ENCODE measurements around the gene MID1.

Gene MID1

DNA sequence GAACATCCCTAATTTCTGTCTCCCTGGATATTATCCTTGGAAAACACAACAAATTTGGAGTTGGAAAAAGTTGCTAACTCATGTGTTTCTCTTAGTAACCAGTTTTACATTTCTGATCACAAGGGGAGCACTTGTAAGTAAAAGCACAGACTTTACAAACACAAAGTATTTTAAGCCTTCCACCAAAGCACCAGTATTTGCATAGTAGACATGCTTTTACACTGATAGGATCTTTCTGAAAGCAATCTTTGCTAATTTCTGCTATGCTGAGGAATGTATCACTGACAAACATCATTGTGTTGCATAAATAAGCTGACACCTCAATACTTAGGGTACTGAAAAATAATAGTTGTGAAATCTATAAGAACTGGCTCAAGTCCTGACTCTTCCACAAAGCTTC lies 100.6 kb downstream of the MID1 start:
- no peak for DNase-seq

DNA sequence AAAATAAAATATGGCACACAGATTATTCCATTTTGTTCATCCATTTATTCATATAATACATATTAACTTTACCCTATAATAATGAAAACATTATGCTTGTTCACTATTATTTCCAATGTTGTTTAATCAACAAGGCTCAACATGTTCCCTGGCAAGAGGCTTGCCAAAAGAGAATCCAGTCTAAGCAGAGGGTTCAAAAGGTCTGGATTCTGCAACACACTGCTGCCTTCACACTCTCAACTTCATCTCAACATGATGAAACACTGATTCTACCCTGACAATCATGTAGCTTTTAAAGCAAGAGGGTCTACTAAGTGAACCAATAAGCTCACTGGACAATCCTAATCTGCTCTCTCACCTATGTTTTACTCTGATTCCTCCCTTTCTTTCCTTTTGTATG lies 101.1 kb downstream of the MID1 start:
- no peak for DNase-seq

DNA sequence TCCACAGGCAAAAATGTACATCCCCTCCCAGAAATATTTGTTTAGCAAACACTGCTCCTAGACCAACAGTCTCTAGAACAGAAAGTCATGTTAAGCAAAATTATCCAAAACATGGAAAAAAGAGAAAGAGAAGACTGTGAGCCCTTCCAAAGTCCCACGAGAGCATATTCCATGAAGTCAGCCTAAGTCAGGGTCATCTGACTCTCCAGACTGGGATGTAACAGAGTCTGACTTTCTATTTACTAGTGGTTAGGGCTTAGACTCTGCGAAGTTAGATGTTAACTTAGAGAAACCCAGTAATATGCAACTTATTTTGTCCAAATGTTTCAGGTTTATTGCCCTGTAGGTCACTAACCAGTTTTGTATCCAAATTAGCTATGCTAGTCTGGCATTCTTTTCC lies 102.3 kb downstream of the MID1 start:
- no peak for DNase-seq

DNA sequence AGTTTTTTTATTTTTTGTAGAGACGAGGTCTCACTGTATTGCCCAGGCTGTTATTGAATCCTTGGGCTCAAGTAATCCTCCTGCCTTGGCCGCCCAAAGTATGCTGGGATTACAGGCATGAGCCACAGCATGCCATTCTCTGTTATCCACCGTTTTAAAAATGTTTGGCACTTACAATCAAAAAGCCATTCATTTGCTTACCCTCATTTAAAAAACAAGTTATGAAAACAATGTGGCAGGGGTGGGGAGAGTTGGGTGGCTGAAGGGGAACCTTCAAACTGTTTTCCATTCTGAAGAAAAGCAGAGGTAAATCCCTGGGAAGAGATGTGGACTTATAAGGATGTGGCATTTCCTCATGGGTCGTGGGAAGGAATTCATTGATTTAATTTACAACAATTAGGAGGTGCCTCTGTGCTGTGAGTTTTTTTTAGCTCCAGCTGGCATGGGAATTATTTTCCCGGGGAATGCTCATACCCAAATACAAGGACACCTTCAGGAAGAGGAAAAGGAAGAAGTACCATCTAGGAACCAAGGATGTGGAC lies 103.5 kb downstream of the MID1 start:
- no peak for DNase-seq

DNA sequence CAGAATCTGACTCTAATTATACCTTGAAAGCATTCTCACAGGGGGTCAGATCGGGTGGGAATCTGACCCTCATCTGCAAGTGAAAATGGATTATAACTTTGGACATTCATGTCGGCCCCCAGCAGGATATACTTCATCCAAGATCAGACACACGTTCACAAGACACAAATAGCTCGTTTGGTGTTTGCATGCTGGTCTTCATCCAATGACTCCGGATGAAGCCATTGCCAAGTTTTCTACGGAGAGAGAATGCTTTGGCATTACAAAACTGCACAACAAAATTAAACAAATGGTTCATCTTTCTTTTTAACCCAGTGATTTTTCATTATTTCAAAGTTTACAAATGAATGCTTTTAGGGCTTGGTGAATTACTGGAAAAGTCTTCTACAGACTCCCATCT lies 105.5 kb downstream of the MID1 start:
- DNase-seq = no peak

DNA sequence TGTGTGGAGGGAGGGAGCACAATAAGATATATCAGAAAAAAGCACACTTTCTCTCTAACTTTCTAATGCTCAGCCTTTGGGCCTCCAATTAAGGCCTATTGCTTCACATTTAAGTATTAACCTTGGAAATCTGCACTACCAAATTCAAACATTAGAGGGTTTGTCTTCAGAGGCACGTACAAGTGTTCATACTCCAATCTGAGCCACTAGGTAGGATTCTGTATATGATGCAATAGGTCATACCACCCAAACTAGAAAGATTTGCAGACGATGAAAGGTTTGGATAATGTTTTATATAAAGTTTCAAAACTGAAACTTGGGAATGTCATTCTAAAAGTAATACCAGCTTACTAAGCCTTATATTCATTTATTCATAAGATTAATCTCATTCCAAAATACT lies 106.4 kb downstream of the MID1 start:
- DNase-seq = no peak

DNA sequence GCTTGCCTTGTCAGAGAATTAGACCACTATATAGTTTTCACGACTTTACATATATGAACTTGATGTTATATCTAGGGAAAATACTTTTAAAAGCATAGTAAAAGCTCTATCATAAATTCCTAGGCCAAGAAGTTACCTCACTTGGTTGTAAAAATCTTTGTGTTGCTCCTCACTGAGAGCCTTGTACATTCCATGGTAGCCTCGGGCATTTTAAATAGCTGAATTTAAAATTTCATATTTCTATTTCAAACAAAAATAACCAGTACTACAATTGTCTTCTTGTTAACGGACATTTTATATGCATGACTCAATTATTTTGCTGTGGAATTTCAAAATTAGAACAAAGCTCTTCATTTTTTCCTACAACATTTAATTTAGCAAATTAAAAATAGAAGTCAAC lies 107.6 kb downstream of the MID1 start:
- no peak for DNase-seq

DNA sequence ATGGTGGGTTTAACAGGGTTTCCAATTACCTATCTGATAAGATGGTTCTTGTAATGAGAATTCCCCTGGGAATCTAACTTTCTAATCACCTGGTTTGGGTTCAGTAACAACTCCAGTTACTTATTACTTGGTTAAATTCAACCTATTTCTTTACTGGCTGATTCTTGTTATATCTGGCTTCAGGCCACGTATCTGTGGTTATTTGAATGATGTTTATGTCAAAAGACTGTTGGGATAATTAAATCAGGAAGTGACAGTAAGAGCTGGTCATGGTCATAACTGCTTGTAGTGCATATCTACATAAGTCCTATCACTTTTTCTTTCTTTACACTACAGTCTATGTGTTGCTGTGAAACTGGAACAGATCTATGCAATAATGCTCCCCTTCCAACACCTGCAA lies 108.1 kb downstream of the MID1 start:
- no peak for DNase-seq

DNA sequence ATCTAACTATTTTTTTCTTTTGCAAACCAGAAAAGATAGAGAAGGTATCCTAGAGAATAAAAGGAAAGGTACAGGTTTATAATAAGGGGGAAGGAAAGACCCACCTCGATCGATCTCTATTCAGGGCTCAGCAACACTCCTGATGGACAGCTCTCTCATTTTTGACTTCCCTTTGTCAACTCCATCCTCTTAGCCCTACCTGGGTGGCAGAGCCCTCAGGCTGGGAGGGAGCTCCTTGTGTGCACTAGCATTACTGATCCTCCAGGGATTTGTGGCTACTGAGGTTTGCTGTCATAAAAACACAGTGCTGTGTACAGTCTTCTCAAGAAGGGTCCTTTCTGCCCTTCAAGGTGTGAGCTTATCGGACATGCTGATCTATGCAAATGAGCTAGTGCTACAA lies 111.0 kb downstream of the MID1 start:
- DNase-seq = no peak

DNA sequence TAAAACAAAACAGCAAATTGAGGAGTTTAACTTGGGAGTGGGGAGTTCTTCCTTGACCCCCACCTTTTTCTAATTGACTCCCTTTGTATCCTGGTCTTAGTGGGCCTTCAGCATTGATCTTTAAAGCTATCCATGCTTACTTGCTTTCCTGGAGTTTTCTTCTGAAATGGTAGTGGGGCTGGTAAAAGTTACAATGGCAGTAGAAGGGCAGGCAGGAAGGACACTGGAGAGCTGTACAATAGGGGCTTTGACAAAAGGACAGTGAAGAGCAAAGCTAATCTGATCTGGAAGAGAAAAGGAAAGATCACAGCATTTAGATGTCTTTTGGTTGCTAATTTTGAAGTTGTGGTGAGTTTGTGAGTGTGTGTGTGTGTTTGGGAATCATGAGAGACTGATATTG lies 111.5 kb downstream of the MID1 start:
- no peak for DNase-seq

DNA sequence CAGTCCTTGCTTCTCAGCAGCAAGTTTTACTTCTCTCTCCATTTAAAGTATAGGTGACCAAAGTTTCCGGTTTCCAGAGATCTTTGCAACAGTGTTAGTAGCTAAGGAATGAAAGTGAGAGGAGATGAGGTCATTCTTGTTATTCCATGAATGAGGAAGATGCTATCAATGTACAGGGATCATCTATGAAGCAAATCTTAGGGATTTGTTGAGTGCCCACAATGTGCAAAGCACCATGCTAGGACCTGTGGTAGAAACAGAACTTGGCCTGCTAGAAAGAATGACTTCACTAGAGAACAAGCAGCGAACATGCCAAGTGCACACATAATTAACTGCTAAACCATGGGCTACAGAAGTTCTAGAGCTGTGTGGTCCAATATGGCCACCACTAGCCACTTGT lies 112.5 kb downstream of the MID1 start:
- DNase-seq = no peak

DNA sequence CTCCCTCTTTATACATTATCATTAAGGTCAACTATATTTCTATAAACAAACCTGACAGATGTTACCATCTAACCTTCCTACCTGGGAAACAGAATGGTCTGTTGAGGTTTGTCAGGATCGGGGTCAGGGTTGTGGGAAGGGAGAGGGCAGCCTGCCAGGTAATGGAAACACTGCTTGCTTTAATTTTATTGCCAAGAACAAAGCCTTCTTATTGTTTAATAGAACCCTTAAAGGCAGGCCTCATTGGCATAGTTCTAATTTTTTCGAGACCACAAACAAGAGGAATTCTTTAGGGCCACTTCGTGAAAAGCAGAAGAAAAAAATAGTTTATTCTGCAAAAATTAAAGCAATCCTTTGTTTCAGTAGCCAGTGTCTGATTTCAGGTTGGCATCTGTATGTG lies 113.2 kb downstream of the MID1 start:
- DNase-seq = no peak

DNA sequence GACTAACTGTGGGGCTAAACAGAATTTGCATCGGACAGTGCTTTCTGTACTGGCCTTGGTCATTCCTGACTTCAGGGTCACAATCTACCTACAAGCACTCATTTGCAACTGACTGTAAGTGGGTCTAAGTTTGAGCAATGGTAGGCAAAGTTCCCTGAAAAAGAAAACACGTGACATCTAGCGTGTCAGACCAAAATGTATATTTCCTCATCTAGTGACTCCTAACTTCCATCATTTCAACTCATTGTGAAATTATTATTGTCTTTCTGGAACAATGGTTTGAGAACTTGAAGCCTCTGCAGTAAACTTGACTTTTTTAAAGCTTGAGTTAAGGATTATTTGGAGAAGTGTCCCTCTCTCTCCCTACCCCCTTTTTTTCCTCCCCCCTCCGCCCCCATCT lies 113.6 kb downstream of the MID1 start:
- no peak for DNase-seq

DNA sequence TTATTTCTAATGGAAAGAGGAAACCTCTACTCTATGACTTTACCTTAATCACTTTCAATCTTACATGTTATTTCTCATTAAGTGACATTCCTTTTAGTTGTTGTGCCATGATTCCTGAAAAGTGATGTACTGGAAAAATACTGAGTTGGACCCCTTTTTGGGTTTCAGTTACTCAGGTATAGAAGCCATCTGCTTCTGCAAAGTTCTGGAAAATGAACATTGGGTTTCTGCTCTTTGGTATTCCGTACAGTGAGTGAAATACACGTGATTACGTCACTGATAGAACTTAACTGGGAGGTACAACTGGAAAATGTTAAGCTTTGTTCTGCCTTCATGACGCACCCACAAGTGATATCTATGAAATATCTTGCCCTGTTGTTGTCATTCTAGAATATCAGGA lies 114.7 kb downstream of the MID1 start:
- DNase-seq = no peak

DNA sequence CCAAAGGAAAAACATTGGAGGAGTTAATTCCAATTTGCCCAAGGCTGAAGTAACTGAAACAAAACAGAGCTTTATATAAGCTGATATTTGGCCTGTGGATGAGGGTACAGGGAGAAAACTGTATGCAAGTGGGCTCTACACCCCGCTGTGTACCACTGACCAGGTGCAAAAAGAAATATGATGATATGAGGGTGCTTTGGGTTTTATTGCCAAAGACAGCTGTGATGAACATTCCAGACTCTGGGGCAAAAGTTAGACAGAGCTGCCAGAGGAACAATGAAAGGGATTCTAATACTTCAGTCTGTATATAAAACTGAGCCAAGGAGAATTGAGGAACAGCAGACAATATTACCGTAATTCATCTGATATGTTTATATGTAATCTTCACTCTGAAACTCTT lies 117.4 kb downstream of the MID1 start:
- no peak for DNase-seq

DNA sequence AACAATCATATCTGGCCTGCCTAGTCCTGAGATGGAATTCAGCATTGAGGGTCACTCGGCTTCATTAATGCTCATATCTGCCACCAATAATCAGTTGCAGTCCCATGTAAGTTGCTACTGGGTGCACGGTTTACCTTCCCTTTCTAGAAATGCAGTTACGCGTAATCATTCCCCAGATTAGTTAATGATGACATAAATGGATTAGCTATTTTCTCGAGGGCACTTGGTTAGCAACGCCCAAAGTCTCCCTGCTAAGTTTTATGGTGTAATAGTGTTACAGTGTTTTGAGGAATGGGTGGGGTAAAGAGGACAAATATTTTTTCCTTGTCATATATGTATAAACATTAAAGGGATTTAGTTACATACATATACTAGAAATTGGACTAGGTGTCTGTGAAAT lies 118.8 kb downstream of the MID1 start:
- DNase-seq = no peak

DNA sequence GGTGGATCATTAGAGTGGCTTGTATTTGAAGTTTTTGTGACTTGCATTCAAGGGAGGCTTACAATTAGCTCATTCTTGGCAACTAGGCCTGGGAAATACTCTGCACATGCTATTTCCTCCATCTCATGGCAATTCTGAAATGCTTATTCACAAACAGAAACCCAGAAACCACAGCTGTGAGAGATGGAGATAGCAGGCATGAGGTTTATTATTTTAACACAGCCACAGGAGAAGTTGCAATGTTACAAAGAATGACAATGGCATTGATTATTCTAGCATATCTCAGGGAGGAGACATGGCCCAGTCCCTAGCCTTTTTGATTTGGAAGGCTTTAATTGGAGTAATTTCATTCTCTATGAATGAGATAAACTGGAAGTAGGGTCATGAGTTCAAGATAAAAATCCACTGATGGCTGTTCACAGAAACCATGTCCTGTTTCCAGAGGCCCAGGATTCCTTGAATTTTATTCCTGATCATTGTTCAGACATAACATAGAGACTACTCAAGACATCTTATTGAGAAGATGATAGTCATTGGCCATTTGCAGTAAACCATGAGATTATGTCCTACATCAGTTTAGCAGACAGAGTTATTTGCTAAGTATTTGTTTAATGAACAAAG lies 123.9 kb downstream of the MID1 start:
- no peak for DNase-seq

DNA sequence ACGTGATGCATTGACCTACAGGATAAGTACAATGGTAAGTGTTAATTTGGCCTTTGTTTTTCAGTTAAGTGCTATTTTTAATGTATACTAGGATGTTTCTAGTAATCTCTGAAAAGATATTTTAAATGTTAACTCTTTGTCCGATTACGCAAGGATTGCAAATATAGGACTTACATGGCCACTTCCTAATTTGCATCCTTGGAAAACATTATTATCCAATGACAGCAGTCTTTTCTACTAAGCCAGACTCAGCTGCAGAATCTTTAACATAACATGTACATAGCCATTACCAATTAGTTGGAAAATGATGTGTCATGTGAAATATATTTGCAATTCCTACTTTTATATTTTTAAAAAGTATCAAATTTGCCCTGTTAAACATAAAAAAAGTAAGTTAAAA lies 124.7 kb downstream of the MID1 start:
- no peak for DNase-seq

DNA sequence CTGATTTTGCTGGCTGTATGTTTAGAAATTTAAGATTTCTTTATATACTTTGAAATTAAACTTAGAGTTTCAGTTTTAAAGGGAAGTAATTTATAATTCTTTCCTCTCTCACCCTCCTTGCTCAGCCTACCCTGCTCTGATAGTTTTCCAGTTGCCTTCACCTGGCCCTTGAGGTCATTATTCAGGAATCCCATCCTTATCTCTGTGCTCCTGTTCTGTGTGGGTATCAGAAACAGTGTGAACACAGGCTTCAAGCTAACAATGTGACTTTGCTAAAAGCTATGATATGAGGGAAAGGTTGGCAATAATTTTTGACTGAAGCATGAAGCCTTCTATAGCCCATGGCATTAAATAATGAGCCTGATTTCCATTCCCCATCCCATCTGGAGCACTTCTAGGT lies 128.1 kb downstream of the MID1 start:
- DNase-seq = no peak

DNA sequence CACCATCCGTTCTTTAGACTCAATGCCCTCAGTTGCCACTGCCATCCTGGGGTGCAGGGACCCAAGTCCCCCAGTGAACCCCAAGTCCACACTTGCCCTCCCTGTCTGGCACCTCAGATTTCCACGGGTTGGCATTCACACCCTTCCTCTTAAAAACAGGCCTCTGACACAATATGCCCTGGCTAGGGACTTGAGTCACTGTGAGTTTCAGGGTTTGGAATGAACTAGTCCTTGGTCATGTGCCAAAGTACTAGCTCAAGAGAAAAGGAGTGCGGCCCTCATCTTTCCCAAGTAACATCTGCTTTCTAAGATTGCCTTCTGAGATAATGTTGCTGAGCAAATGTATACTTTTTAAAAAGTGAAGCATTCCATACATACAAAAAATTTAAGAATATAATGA lies 134.0 kb downstream of the MID1 start:
- no peak for DNase-seq

DNA sequence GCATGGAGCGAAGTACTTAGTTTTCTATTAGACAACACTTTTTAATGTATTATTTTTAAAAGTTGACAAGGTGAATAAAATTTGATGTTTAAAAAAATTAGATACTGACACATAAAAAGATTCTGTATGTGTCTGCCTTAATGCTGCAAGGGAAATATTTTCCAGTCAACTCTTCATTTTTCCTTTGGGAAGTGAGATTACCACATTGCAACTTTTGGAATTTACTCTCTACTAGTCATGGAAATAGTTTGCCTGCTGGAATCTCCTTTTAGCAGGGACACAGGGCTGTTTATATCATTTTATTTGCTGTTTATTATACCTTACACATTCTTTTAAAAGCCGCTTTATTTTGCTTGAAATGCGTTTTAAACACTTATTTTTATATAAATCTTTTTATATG lies 135.1 kb downstream of the MID1 start:
- DNase-seq = no peak

DNA sequence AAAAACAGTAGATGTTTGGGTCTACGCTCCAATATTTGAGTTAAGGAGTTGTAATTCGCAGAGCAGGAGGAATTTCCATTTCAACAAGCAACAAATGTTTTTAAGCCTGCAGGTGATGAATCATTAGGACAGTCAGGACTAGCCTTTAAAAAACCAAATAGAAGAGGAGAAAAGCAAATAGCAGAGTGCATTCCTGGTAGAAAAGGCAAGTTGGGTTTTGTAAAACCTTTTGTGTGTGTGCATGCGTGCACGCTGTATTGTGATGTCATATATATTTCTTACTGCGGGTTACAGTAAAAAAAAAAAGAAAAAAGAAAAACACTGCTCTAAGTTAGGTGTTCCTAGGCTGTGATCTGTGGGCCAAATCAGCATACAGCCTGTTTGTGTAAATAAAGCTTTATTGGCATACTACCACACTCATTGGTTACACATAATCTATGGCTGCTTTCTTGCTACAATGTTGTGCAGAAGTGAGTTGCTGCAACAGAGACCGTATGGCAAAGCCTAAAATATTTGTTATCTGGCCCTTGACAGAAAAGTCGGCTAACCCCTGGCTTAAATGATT lies 135.6 kb downstream of the MID1 start:
- no peak for DNase-seq

DNA sequence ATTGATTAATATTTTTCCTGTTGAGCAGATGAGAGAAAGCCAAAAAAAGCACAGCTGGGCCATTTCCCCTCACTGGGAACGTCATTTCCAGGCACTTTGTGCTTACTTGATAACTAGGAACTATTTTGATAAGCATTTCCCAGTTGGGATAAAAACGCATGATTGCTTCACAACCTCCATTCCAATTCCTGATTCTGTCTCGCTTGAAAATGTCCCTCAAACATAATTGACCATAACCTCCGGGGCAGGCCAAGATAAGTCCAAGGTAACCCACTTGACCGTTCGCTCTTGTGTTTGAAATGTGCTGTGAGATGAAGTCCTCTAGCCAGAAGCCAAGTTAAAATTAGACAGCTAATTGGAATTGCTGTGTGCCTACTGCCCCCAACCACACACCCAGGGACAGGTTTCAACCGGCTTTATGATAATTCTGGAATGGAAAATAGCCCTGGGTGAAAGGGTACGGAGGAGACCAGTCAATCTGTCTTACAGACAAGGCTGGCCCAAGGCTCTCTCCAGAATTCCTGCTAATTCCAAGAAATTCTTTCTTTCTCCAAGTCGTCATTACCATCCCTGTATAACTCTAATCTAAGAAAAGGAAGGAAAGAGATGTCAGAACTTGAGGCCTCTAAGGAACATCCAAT lies 137.1 kb downstream of the MID1 start:
- no peak for DNase-seq

DNA sequence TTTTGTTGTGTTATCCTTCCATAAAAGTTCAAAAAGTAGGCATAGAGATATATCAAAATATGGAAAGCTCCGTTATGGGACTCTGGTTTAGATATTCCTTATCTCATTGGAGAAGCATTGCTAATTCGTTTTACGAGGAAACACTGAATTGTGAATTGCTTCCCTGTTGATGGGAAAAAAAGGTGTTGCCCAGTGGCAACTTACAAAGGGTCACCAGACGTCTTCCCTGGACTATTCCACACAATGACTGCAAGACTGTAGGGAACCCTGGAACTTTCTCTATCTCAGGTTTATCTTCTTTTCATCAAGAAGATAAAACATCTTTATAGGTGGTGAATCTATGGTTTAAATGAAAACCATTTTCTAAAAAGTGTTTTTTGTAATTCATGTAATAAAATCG lies 137.7 kb downstream of the MID1 start:
- DNase-seq = no peak

DNA sequence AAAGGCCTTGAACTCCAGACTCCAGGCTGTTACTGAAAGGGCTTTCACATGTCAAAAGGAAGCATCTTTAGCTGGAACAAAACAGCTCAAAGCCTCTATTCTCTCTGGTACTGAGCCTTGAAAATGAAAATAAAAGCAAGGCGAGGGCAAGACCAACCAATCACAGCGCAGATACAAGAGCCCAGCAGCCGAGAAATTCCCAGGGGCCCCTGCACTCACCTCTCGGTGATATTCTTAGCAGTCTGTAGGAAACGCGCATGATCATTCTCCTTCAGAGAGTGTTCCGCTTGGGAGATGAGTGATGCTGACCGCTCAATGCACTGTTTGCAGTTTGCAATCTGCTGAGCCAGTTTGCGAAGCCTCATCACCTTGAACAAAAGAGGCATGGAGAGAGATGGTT lies 138.1 kb downstream of the MID1 start:
- DNase-seq = peak; percentile 50

All from retina (tissue), 1 donor.